Measurements from ENCODE around the gene LGR6.

DNA sequence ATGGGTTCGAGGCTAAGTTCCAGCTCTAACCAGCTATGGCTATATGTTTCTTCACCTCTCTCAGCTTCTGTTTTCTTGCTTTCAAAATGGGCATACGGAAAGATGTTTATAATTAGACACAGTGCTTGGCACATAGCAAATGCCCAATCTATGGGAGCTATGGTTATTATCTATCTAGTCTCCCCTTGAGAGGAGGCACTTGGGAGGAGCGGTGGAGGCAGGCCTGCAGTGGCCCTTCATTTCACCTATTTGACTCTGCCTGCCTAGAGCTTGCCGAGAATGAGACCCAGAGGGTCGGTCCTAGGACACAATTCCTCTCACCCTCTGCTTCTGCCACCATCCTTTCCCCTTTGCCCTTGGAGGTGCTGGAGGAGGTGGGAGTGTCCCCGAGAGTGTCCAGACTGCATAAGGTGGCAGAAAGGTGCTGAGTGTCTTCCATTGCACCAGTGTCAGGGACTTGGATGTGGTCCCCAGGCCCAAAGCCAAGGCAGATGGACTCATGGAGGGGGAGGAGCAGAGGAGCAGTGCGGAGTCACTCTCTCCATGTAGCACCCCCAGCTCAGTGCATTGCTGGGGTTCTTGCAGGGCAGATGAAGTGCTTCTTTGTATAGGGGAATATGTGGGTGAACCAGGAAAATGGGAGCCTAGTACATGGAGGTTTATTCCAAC, 9.0 kb downstream of the LGR6 start:
- TF ChIP-seq, protein P1, sequence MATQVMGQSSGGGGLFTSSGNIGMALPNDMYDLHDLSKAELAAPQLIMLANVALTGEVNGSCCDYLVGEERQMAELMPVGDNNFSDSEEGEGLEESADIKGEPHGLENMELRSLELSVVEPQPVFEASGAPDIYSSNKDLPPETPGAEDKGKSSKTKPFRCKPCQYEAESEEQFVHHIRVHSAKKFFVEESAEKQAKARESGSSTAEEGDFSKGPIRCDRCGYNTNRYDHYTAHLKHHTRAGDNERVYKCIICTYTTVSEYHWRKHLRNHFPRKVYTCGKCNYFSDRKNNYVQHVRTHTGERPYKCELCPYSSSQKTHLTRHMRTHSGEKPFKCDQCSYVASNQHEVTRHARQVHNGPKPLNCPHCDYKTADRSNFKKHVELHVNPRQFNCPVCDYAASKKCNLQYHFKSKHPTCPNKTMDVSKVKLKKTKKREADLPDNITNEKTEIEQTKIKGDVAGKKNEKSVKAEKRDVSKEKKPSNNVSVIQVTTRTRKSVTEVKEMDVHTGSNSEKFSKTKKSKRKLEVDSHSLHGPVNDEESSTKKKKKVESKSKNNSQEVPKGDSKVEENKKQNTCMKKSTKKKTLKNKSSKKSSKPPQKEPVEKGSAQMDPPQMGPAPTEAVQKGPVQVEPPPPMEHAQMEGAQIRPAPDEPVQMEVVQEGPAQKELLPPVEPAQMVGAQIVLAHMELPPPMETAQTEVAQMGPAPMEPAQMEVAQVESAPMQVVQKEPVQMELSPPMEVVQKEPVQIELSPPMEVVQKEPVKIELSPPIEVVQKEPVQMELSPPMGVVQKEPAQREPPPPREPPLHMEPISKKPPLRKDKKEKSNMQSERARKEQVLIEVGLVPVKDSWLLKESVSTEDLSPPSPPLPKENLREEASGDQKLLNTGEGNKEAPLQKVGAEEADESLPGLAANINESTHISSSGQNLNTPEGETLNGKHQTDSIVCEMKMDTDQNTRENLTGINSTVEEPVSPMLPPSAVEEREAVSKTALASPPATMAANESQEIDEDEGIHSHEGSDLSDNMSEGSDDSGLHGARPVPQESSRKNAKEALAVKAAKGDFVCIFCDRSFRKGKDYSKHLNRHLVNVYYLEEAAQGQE (IDR thresholded peaks at IDR 0.05; ENCODE audit: insufficient read depth in 1 of 2, low read depth in 2 of 2, low read length in 2 of 2) = no peak
- TF ChIP-seq POLR2AphosphoS5 (IDR thresholded peaks at IDR 0.05; ENCODE audit: low read depth, low read length) (no peak), TAF1 (IDR thresholded peaks at IDR 0.05; ENCODE audit: borderline replicate concordance, insufficient read depth, low read length) (no peak)

All from PFSK-1 (cell line).